Fibroblast of mammary gland (primary cell): ENCODE measurements around the gene KCNMA1.

Experiments used
- DNase-seq: peaks from one replicate; pipeline ENCODE4 v3.0.0-alpha.2; 2010; ENCODE audit warnings: low read depth
- H3K4me3 ChIP-seq: 2 replicates; pipeline ENCODE4 v1.5.1; 2011; ENCODE audit warnings: low read depth, mild to moderate bottlenecking, low read length, moderate library complexity; ENCODE audit not compliant: control insufficient read depth
- CTCF ChIP-seq: conservative IDR thresholded peaks from 2 replicates; pipeline ENCODE4 v1.5.1; 2011; ENCODE audit warnings: low read depth, low read length, inconsistent platforms; ENCODE audit not compliant: control insufficient read depth, insufficient read depth

The KCNMA1 gene

GRCh38 chr10:77338143-77338542 is 299.5 kb downstream of the KCNMA1 start:
- no peak for TF ChIP-seq CTCF
- DNase-seq, result no peak
- no peak overlapping the region for H3K4me3 ChIP-seq

GRCh38 chr10:77334501-77334900 is 303.1 kb downstream of the KCNMA1 start:
- no peak for DNase-seq
- H3K4me3 ChIP-seq, result no peak overlapping the region
- TF ChIP-seq CTCF, result no peak

- H3K4me3 ChIP-seq, result no peak overlapping the region
- TF ChIP-seq CTCF, result no peak
- DNase-seq, result peak; percentile 37
Measured at GRCh38 chr10:77333610-77334340, 303.8 kb downstream of the KCNMA1 start.

GRCh38 chr10:77332256-77332655 is 305.4 kb downstream of the KCNMA1 start:
- no peak for TF ChIP-seq CTCF

GRCh38 chr10:77328272-77328816 is 309.3 kb downstream of the KCNMA1 start:
- peak; percentile 48 for DNase-seq
- TF ChIP-seq CTCF, result no peak
- no peak overlapping the region for H3K4me3 ChIP-seq

More at GRCh38 chr10:77332256-77332655, 305.4 kb downstream of the KCNMA1 start:
- no peak for DNase-seq
- H3K4me3 ChIP-seq, result no peak overlapping the region

- TF ChIP-seq CTCF, result no peak
- DNase-seq, result no peak
- no peak overlapping the region for H3K4me3 ChIP-seq
Measured at GRCh38 chr10:77325233-77325537, 312.4 kb downstream of the KCNMA1 start.

- TF ChIP-seq CTCF, result no peak
- H3K4me3 ChIP-seq, result no peak overlapping the region
- DNase-seq, result peak; percentile 33
Measured at GRCh38 chr10:77321838-77322237, 315.8 kb downstream of the KCNMA1 start.
